HG02763 (cell line): Measurements from ENCODE around the gene BTRC.

ENCODE experiments used
- ATAC-seq: cut with Tn5 transposase; IDR thresholded peaks from one replicate; pipeline ENCODE4 v1.9.1; 2021; ENCODE audit warnings: mild to moderate bottlenecking, moderate library complexity; ENCODE audit not compliant: unreplicated experiment

Gene BTRC

DNA sequence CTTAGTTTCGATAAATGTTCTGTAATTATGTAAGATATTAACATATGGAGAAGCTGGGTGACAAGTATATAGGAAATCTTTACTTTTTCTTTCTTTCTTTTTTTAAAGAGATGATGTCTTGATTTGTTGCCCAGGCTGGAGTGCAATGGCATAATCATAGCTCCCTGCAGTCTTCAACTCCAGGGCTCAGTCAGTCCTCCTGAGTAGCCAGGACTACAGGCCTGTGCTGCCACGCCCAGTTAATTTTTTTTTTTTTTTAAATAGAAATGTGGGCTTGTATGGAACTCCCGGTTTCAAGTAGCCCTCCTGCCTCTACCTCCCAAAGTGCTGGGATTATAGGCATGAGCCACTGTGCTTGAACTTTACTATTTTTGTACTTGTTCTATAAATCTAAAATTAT is 122.4 kb downstream of the BTRC start:
- ATAC-seq: no peak

DNA sequence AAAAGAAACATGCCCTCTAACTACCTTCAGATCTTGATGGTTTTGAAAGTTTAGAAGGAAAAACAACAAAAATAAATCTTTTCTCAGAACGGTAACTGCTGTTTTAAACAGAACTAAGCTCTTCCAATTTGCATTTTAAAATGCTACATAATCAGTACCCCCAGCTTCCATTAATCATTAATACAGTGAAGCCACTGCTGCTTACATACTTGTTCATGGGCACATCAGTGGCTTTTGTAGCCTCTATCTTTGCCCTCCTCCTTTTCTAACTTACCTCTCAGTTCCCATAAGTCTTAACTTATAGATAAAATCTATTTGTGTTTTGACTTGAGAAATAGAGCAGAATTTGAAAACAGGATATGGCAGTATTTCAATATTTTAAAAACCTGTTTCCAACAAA is 125.0 kb downstream of the BTRC start:
- ATAC-seq: no peak

DNA sequence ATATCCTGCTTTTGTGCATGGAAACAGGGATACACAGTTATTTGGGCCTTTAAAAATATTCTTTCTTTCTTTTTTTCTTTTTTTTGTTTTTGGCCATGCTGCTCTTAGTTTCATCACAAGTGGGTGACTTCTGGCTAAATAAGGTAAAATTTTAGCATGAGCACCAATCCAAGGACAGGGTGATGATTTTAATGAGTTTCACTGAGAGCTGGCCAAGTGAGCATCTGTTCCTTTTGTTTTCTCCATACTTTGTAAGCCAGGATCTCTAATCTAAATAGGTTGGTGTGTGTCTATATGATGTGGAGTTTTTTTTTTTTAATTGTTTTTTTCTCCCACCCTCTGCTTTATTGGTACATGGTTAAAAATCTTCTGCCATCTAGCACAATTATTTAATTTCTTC is 127.3 kb downstream of the BTRC start:
- ATAC-seq: no peak

DNA sequence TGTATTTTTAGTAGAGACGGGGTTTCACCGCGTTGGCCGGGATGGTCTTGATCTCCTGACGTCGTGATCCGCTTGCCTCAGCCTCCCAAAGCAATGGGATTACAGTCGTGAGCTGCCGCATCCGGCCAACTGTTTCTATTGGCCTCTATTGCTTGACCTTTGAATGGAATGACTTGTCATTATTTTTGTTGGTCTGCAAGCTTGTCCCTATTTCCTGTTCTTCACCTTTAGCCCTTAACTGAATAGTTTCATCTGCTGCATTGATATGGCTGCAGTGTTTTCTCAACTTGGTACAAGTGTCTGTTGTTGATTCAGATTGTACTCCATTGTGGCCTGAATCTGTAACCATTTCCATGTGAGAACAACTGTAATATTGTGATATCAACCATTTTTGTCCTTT is 128.6 kb downstream of the BTRC start:
- ATAC-seq: no peak

DNA sequence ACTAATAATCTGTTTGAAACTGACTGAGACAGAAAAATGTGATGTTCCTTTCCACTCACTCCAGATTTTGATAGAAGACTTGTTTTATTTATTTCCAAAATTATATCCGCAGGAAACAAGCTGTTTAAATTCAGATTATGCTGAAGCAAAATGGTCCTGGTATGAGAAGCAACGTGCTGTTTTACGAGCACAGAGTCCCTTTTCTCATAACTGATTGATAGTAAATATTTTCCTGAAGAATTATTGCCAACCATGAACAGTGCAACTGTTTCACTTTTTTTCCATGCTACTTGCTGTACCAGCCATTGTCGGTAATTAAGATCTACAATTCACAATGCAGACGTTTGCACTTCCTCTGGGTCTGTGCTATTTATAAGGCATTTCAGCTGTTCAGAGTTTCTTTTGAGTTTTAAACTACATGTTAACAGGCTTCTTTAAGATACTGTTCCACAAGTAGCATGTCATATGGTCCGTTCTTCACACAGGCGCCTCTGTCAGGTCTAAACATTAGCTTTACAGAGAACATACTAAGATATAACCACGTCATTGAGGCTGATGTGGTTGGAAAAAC is 130.3 kb downstream of the BTRC start:
- ATAC-seq: no peak

DNA sequence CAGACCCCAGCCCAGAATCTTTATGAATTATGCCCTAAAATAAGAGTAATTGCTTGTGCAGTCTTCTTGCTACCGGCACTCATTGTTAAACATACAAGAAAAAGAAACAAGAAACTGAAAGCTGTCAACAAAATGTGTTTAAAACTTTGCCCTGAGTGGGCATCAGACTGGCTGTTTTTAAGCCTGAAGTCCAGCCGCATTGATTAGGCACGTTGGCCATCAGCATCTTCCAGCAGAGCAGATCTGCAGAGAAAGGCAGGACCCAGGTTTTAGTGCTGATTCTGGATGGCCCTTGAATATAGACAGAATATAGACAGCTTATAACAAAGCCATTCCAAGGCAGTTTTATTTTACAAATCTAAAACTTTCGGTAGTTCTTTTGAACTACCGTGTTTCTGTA is 131.2 kb downstream of the BTRC start:
- ATAC-seq: no peak

DNA sequence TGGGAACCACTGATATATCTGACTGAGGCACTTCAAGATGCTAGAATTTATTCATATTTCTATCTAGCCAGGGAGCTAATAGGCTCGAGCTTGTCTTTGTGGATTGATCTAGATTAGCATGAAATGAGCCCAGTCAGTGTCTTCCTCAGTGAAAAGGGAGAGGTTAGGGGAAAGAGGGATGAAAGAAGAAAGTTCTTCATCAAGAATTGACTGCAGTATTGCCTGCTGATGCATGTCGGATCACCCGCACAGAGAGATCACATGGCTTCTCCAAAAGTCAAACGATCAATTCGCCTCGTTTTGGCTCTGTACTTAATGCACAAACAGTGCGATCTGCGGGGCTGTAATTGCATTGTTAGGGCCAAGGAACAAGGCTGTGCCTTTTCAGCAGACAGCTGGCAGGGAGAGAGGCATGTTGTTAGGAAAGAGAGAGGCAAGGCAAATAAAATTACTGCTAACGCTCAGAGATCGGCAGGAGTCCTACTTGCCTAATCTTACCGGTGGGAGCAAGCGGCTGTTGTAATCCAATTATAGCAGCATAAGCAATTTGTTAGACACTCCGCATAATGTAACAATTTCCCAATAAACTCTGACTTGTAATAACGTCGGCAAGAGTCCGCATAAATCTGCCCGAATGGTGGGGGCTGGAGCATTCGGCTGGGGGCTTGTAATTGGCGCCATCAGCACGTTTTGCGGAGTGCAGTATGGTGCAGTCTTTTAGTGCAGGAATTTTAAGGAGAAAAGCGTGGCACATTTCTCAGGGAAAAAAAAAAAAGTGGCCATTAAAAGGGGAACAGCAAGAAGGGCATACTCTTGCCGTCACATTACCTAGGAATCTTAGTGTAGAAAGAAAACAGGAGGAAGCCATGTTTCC is 132.0 kb downstream of the BTRC start:
- no peak for ATAC-seq

DNA sequence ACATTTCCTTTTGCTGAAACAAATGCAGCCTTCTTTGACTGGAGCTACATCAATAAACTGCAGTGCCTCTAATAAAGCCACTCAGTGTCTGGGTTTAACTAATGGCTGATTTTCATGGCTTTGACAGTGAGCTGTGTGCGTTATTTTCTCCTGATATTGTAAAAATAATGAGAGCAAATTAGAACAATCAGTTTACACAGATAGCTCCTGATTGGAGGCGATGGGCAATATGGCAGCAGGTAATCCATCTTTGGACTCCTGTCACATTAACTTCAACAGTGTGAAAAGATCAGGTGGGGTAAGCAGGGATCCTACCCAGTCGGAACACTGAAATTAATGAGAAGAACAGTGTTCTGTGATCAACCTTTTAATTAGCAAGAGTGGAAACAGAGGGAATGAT is 133.4 kb downstream of the BTRC start:
- ATAC-seq: no peak

DNA sequence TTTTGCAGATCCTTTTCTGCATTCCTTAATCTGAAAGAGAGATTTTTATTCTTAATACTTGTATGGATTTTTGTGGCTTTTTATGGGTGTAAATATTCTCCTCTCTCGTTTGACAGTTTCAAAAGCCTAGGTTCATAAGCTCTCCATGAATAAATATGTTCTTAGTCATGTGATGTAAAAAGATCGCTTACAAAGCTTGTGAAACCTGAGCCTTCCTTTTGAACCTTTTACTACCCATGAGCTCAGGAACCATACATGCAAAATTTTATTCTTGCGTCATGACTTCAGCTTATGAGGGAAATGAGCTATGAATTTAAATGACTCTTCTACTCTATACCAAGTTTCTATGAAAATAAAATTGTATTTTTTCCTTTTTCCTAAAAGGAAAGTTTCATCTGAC is 135.4 kb downstream of the BTRC start:
- ATAC-seq: no peak

DNA sequence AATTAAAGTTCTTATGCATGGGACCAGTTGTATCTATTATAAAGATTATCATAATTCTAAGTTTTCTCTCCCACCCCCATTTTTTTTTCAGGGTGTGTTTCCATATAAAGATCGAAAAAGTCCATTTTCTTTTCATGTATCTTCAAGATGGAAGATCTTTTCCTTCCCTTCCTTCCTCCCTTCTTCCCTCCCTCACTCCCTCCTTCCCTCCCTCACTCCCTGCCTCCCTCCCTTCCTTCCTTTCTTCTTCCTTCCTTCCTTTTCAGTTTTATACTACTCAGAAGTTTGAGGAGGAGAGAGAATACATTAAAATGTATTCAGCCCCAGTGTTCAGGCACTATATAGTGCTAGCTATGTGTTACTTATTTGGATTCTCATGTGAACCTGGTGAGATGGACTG is 136.1 kb downstream of the BTRC start:
- no peak for ATAC-seq

DNA sequence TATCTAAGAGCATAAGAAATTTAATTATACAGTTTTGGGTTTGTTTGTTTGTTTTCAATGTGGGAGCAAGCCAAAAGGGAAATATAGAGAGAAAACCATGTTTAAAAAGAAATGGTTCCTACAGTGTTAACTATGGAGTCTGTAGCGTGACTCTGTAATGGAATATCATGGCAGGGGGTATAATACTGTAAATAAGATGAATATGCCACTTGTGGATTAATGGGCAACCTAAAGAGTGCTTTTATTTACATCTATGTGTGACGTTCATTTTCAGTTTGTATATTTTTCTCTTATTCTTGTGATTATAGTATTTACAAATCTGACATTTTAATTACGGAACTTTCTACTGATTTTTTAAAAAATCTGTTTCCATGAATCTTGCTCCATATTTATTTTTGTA is 138.2 kb downstream of the BTRC start:
- ATAC-seq: no peak

DNA sequence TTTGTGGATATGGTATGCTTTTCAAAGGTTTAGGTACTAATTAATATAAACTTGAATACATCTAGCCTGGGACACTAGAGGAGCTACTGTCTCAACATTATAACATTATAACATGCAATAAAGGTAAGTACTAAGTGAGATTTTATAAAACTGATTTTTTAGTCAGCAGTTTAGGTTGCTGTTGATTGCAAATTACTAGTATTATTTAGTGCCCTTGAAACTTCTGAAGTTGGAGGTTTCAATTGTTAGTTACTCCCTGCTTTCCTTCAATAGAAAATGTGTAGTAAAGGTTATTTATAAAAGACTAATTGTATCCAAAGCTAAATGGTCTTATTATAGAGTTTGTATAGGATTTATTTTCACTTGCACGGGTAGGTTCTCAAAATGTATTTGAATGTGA is 138.8 kb downstream of the BTRC start:
- ATAC-seq: no peak

DNA sequence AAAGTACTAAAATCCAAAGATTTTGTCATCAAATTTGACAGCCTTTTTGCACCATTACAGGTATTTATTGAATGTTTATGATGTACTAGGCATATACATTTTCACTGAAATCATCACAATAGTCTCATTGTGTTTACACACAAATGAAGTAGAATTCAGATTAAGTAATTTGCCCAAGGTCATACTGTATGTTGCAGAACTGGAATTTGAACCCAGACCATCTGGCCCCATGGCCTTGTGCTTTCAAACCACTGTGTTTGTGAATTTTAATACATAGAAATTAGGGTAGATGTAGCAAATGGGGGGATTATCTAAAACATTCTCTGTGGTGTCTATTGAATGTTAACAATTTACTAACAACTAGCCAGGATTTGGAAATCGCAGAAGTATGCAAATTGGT is 139.3 kb downstream of the BTRC start:
- no peak for ATAC-seq

DNA sequence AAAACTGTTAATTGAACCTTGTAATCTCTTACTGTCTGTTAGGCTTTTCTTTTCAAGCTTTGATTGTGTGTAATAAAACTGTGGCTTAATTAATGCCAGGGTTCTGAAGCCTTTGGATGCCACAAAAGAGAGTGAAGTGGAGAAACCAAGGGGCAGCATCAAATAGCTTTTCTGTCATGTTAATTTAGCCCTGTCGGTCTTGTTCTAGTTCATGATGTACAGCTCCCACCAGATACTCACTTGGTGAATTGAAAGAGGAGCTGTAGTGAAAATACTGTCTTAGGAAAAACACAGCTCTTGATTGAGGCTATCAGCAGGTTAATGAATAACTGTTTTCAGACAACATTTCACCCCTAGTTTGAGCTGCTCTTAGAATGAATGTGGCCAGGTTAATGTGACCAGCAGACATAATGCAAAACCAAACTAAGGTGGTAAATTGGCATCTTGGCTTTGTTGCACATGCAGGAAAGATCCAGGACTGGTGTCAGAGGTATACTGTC is 139.9 kb downstream of the BTRC start:
- no peak for ATAC-seq

DNA sequence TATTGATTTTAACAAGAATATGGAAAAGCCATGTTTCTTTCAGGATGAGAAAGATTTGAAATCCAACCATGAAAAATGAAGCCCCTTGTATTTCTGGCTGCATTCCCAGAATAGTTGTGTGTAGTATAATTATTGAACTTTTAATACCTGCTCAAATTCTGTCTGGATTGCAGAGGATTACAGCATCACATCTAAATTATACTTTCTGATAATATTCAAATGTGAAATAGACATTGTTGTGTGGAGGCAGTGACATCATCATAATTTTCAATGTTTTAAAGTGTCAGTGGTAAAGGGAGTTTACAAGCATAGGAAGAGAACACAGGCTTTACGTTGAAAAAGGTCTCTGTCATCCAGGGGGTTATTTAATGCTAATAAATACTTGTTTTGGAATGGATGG is 140.7 kb downstream of the BTRC start:
- no peak for ATAC-seq

DNA sequence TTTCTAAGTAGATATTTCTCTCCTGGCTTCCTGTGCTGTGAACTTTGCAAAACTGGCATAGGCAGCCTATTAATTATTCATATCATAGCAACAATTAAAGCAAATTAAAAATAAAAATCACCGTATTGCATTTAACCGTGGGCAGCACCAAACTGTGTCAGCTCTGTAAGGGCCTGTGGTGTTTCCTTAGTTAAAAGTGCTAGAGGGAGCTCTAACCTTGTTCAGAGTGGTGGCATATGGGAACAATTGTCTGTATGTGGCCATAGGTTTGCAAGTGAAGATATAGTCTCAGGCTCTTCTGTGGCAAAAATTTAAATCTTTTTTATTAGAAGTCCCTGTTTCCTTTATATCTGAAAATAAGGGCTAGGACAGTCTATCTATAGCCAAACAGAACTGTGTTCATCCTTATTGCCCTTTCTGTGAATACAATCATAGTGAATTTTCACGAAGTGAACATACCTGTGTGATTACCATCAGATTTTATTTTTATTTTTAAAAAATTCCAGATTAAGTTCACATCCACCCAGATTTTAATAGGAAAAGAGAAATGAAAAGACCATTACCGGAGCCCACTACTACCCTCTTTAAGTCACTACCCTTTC is 141.5 kb downstream of the BTRC start:
- ATAC-seq: no peak

DNA sequence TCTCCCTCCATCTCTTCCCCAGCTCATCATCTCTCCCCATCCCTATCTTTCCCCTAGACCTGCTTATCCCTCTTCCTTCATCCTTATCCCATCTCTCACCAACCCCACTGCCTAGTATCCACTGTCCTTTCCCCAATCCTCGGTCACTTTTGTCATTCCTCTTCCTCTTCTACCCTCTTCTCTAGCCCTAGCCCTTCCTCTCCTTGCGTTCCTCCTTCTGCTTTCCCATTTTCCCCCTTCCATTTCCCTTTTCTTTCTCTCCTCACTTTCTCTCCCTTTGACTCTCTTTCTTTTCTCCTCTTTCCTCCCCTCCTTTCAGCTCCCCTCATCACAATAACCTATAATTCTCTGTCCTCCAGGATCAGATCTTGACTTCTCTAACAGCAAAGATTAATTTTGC is 150.5 kb downstream of the BTRC start:
- ATAC-seq: no peak

DNA sequence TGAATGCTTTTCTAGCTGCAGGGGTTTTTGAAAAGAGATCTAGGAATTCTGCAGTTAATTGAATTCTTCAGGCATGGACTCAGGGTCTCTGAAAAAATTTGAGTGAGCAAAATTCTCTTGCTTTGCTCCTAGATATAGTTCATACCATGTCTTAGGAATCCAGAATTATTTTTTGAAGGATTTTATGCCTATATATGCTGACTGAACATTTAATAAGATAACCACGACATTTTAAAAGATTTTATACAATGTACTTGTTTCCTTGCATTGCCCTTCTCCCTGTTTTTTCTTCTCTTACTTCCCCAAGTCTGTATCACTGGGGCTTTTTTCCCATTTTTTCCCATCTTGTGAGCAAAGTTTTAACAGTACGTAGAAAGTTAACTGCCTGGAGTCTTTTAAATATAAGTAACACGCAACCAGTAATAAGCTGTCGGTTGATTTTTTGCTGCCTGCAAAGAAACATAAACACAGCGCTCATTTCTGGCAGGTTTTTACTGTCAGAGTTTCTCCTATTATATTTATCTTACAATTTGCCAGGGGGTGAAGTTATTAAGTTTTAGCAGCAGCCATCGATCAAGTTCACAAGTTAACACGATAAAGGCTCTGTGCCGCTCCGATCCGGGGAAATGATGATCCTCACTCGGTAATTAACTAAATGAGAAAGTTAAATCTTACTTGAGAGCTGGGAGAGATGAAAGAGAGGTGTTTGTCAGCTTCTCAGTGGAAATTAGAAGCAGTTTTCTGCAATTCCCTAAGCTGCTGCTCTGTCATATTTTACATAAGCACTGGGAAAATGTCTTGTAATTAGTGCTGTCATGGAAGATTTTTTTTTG is 153.1 kb downstream of the BTRC start:
- no peak for ATAC-seq

DNA sequence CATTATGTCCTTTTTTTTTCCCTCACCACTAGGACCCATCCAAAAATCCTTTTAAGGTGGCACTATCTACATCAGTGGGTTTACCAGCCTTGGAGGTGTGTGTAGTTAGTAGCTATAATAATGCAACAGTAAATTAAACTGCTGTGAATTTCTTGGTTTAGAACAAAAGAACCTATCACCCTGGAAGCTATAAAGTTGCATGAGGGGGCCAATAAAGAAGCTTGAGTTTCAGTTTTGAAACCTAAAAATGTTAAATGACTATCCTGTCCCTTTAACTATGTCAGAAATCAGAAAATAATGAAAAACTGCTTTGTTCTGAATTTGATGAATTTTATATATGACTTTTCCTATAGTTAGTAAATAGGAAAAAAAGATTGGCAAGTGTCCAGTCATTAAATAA is 153.9 kb downstream of the BTRC start:
- ATAC-seq: no peak

DNA sequence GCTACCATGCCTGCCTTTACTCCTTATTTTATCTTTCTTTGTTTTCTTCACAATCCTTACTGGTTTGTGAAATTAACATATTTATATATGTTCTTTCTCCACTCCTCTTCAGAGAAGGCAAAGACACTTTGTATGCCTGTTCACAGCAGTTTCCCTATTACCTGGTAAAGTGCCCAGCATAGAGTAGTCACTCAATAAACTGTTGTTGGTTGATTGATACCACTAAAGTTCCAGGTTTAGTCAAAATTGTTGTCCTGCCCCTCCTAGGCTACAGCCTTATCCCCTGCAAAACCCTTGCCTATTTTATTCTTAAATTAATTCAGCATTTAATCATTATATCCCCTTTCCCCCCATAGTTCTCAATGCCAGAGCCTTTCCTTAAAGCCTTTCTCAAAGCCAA is 158.0 kb downstream of the BTRC start:
- ATAC-seq: no peak

DNA sequence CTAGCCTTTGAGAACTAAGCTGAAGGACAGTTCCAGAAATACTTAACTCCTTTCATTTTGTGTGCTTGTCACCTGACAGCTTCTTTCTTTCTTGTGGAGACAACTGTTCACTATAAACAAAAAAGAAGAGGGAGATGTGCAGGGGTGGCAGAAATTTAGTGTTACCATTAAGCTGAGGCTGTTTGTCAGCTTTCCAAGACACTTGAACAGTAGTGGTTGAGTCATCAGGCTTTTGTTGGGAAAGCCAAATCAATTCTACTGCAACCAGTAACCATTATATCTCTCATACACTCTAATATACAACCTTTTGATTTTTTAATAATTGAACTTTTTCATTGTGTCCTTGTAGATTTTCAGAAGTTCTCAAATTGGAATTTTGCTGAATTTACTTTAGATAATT is 158.8 kb downstream of the BTRC start:
- no peak for ATAC-seq
